ENCODE results near the gene ATP1A1.

The ATP1A1 gene

GRCh38 chr1:116392717-116393404 is 19.8 kb downstream of the ATP1A1 start:
- no peak for DNase-seq

- no peak for DNase-seq
Observed at GRCh38 chr1:116393792-116394191, 20.7 kb downstream of the ATP1A1 start.

- DNase-seq = no peak
Observed at GRCh38 chr1:116394270-116394669, 21.2 kb downstream of the ATP1A1 start.

- DNase-seq = no peak
Observed at GRCh38 chr1:116396769-116397168, 23.7 kb downstream of the ATP1A1 start.

- no peak for DNase-seq
Observed at GRCh38 chr1:116397728-116398127, 24.7 kb downstream of the ATP1A1 start.

- DNase-seq = no peak
Observed at GRCh38 chr1:116400780-116401179, 27.7 kb downstream of the ATP1A1 start.

- no peak for DNase-seq
Observed at GRCh38 chr1:116401646-116402176, 28.7 kb downstream of the ATP1A1 start.

GRCh38 chr1:116402333-116402732 is 29.3 kb downstream of the ATP1A1 start:
- DNase-seq = no peak

- no peak for DNase-seq
Observed at GRCh38 chr1:116403496-116404136, 30.6 kb downstream of the ATP1A1 start.

GRCh38 chr1:116404699-116405098 is 31.7 kb downstream of the ATP1A1 start:
- DNase-seq = no peak

GRCh38 chr1:116405241-116406135 is 32.4 kb downstream of the ATP1A1 start:
- DNase-seq = no peak

GRCh38 chr1:116407033-116407432 is 34.0 kb downstream of the ATP1A1 start:
- no peak for DNase-seq

- DNase-seq = no peak
Observed at GRCh38 chr1:116408193-116408592, 35.1 kb downstream of the ATP1A1 start.

GRCh38 chr1:116408803-116409720 is 36.0 kb downstream of the ATP1A1 start:
- DNase-seq = no peak

GRCh38 chr1:116409751-116410191 is 36.7 kb downstream of the ATP1A1 start:
- no peak for DNase-seq

- no peak for DNase-seq
Observed at GRCh38 chr1:116411784-116412479, 38.9 kb downstream of the ATP1A1 start.

GRCh38 chr1:116412480-116412798 is 39.4 kb downstream of the ATP1A1 start:
- no peak for DNase-seq

- DNase-seq = no peak
Observed at GRCh38 chr1:116412898-116413297, 39.9 kb downstream of the ATP1A1 start.

- DNase-seq = no peak
Observed at GRCh38 chr1:116413414-116413813, 40.4 kb downstream of the ATP1A1 start.

GRCh38 chr1:116414364-116414763 is 41.3 kb downstream of the ATP1A1 start:
- no peak for DNase-seq

GRCh38 chr1:116415200-116415698 is 42.2 kb downstream of the ATP1A1 start:
- DNase-seq = no peak

Measured in RPMI8226 (cell line).